ENCODE data around the gene IGSF9.
A peak's percentile ranks its signal among the peaks of the same experiment; 100 is the strongest.

IGSF9 gene

GRCh38 chr1:159924025-159924790 lies 21.2 kb downstream of the IGSF9 start:
- no peak for DNase-seq (ENCODE audit: low read depth, low spot score)
- H3K27ac ChIP-seq: peak overlapping the region; percentile 99

- H3K27ac ChIP-seq: peak overlapping the region; percentile 99
- DNase-seq (ENCODE audit: low read depth, low spot score): no peak
Measured at GRCh38 chr1:159923203-159924024, 22.0 kb downstream of the IGSF9 start.

GRCh38 chr1:159922511-159923202 lies 22.8 kb downstream of the IGSF9 start:
- peak overlapping the region; percentile 99 for H3K27ac ChIP-seq
- DNase-seq (ENCODE audit: low read depth, low spot score): no peak

- DNase-seq (ENCODE audit: low read depth, low spot score): no peak
- H3K27ac ChIP-seq: peak overlapping the region; percentile 99
Measured at GRCh38 chr1:159921700-159922504, 23.5 kb downstream of the IGSF9 start.

- no peak for DNase-seq (ENCODE audit: low read depth, low spot score)
- H3K27ac ChIP-seq: no peak overlapping the region
Measured at GRCh38 chr1:159921251-159921650, 24.2 kb downstream of the IGSF9 start.

GRCh38 chr1:159920651-159921050 lies 24.8 kb downstream of the IGSF9 start:
- no peak overlapping the region for H3K27ac ChIP-seq

GRCh38 chr1:159920202-159920601 lies 25.2 kb downstream of the IGSF9 start:
- DNase-seq (ENCODE audit: low read depth, low spot score): no peak
- no peak overlapping the region for H3K27ac ChIP-seq

More at GRCh38 chr1:159920651-159921050, 24.8 kb downstream of the IGSF9 start:
- no peak for DNase-seq (ENCODE audit: low read depth, low spot score)

GRCh38 chr1:159919236-159919865 lies 26.1 kb downstream of the IGSF9 start:
- no peak for DNase-seq (ENCODE audit: low read depth, low spot score)

GRCh38 chr1:159918352-159919200 lies 26.8 kb downstream of the IGSF9 start:
- DNase-seq (ENCODE audit: low read depth, low spot score): no peak
- H3K27ac ChIP-seq: peak overlapping the region; percentile 66

More at GRCh38 chr1:159919236-159919865, 26.1 kb downstream of the IGSF9 start:
- no peak overlapping the region for H3K27ac ChIP-seq

- no peak for DNase-seq (ENCODE audit: low read depth, low spot score)
- H3K27ac ChIP-seq: peak overlapping the region; percentile 66
Measured at GRCh38 chr1:159917533-159918351, 27.7 kb downstream of the IGSF9 start.

GRCh38 chr1:159916242-159917051 lies 29.0 kb downstream of the IGSF9 start:
- DNase-seq (ENCODE audit: low read depth, low spot score): no peak
- peak overlapping the region; percentile 66 for H3K27ac ChIP-seq

GRCh38 chr1:159915571-159916241 lies 29.7 kb downstream of the IGSF9 start:
- DNase-seq (ENCODE audit: low read depth, low spot score): no peak
- H3K27ac ChIP-seq: peak overlapping the region; percentile 66

GRCh38 chr1:159914252-159915018 lies 31.0 kb downstream of the IGSF9 start:
- H3K27ac ChIP-seq: peak overlapping the region; percentile 46
- DNase-seq (ENCODE audit: low read depth, low spot score): no peak

GRCh38 chr1:159913451-159914192 lies 31.8 kb downstream of the IGSF9 start:
- H3K27ac ChIP-seq: peak overlapping the region; percentile 46
- peak; percentile 46 for DNase-seq (ENCODE audit: low read depth, low spot score)
